ENCODE data around the gene SEMA5B.

SEMA5B gene

GRCh38 chr3:123018683-123019082 lies 8.9 kb downstream of the SEMA5B start:
- no peaks in the 10 kb centered on the region for H3K27me3 ChIP-seq (ENCODE audit: insufficient read depth, insufficient read length)

GRCh38 chr3:123015596-123015995 lies 12.0 kb downstream of the SEMA5B start:
- H3K9ac ChIP-seq (ENCODE audit: insufficient read length, low read depth): no peak overlapping the region
- no peaks in the 10 kb centered on the region for H3K27me3 ChIP-seq (ENCODE audit: insufficient read depth, insufficient read length)
- DNase-seq (ENCODE audit: low read depth, low spot score): no peak
- H3K36me3 ChIP-seq (ENCODE audit: insufficient read depth, insufficient read length, low read length): no peaks in the 10 kb centered on the region
- H3K4me1 ChIP-seq (ENCODE audit: insufficient read depth, insufficient read length): peaks cover 7% of the 10 kb centered on the region
- H3K4me3 ChIP-seq (ENCODE audit: insufficient read length, low read depth): no peak overlapping the region
- H3K9me3 ChIP-seq (ENCODE audit: insufficient read depth, low read length): no peaks in the 10 kb centered on the region
- TF ChIP-seq SUZ12 (IDR thresholded peaks at IDR 0.05; ENCODE audit: extremely low read depth, insufficient read depth, insufficient read length) (no peak), ZNF274 (IDR thresholded peaks at IDR 0.05; ENCODE audit: low read depth, low read length) (no peak), YY1 (IDR thresholded peaks at IDR 0.05; ENCODE audit: insufficient read depth, insufficient read length) (no peak)

More at GRCh38 chr3:123018683-123019082, 8.9 kb downstream of the SEMA5B start:
- no peak overlapping the region for H3K4me3 ChIP-seq (ENCODE audit: insufficient read length, low read depth)
- no peak for DNase-seq (ENCODE audit: low read depth, low spot score)
- H3K9me3 ChIP-seq (ENCODE audit: insufficient read depth, low read length): no peaks in the 10 kb centered on the region
- H3K4me1 ChIP-seq (ENCODE audit: insufficient read depth, insufficient read length): peaks cover 16% of the 10 kb centered on the region
- H3K9ac ChIP-seq (ENCODE audit: insufficient read length, low read depth): no peak overlapping the region
- H3K36me3 ChIP-seq (ENCODE audit: insufficient read depth, insufficient read length, low read length): no peaks in the 10 kb centered on the region
- TF ChIP-seq SUZ12 (IDR thresholded peaks at IDR 0.05; ENCODE audit: extremely low read depth, insufficient read depth, insufficient read length) (no peak), ZNF274 (IDR thresholded peaks at IDR 0.05; ENCODE audit: low read depth, low read length) (no peak), YY1 (IDR thresholded peaks at IDR 0.05; ENCODE audit: insufficient read depth, insufficient read length) (no peak)

- TF ChIP-seq SUZ12 (IDR thresholded peaks at IDR 0.05; ENCODE audit: extremely low read depth, insufficient read depth, insufficient read length) (no peak), YY1 (IDR thresholded peaks at IDR 0.05; ENCODE audit: insufficient read depth, insufficient read length) (no peak), ZNF274 (IDR thresholded peaks at IDR 0.05; ENCODE audit: low read depth, low read length) (no peak)
- Histone ChIP-seq H3K4me3 (ENCODE audit: insufficient read length, low read depth) (no peak overlapping the region), H3K27me3 (ENCODE audit: insufficient read depth, insufficient read length) (no peaks in the 10 kb centered on the region), H3K9ac (ENCODE audit: insufficient read length, low read depth) (no peak overlapping the region), H3K9me3 (ENCODE audit: insufficient read depth, low read length) (no peaks in the 10 kb centered on the region), H3K36me3 (ENCODE audit: insufficient read depth, insufficient read length, low read length) (no peaks in the 10 kb centered on the region), H3K4me1 (ENCODE audit: insufficient read depth, insufficient read length) (peaks cover 10% of the 10 kb centered on the region)
- DNase-seq (ENCODE audit: low read depth, low spot score): no peak
These were observed 13.7 kb downstream of the SEMA5B start for GRCh38 chr3:123013876-123014275.

GRCh38 chr3:123012652-123013051 lies 14.9 kb downstream of the SEMA5B start:
- TF ChIP-seq YY1 (IDR thresholded peaks at IDR 0.05; ENCODE audit: insufficient read depth, insufficient read length) (no peak), ZNF274 (IDR thresholded peaks at IDR 0.05; ENCODE audit: low read depth, low read length) (no peak), SUZ12 (IDR thresholded peaks at IDR 0.05; ENCODE audit: extremely low read depth, insufficient read depth, insufficient read length) (no peak)
- H3K36me3 ChIP-seq (ENCODE audit: insufficient read depth, insufficient read length, low read length): no peaks in the 10 kb centered on the region
- no peaks in the 10 kb centered on the region for H3K9me3 ChIP-seq (ENCODE audit: insufficient read depth, low read length)
- H3K4me1 ChIP-seq (ENCODE audit: insufficient read depth, insufficient read length): peaks cover 12% of the 10 kb centered on the region
- no peak overlapping the region for H3K4me3 ChIP-seq (ENCODE audit: insufficient read length, low read depth)
- no peaks in the 10 kb centered on the region for H3K27me3 ChIP-seq (ENCODE audit: insufficient read depth, insufficient read length)
- H3K9ac ChIP-seq (ENCODE audit: insufficient read length, low read depth): no peak overlapping the region
- DNase-seq (ENCODE audit: low read depth, low spot score): no peak

GRCh38 chr3:123011447-123011846 lies 16.1 kb downstream of the SEMA5B start:
- no peak for DNase-seq (ENCODE audit: low read depth, low spot score)
- no peak overlapping the region for H3K4me3 ChIP-seq (ENCODE audit: insufficient read length, low read depth)
- TF ChIP-seq ZNF274 (IDR thresholded peaks at IDR 0.05; ENCODE audit: low read depth, low read length) (no peak), SUZ12 (IDR thresholded peaks at IDR 0.05; ENCODE audit: extremely low read depth, insufficient read depth, insufficient read length) (no peak), YY1 (IDR thresholded peaks at IDR 0.05; ENCODE audit: insufficient read depth, insufficient read length) (no peak)
- no peaks in the 10 kb centered on the region for H3K36me3 ChIP-seq (ENCODE audit: insufficient read depth, insufficient read length, low read length)
- no peaks in the 10 kb centered on the region for H3K27me3 ChIP-seq (ENCODE audit: insufficient read depth, insufficient read length)
- H3K4me1 ChIP-seq (ENCODE audit: insufficient read depth, insufficient read length): peaks cover 12% of the 10 kb centered on the region
- no peaks in the 10 kb centered on the region for H3K9me3 ChIP-seq (ENCODE audit: insufficient read depth, low read length)
- H3K9ac ChIP-seq (ENCODE audit: insufficient read length, low read depth): no peak overlapping the region

- TF ChIP-seq ZNF274 (IDR thresholded peaks at IDR 0.05; ENCODE audit: low read depth, low read length): no peak
- no peak for TF ChIP-seq YY1 (IDR thresholded peaks at IDR 0.05; ENCODE audit: insufficient read depth, insufficient read length)
- TF ChIP-seq SUZ12 (IDR thresholded peaks at IDR 0.05; ENCODE audit: extremely low read depth, insufficient read depth, insufficient read length): no peak
These were observed 18.7 kb downstream of the SEMA5B start for GRCh38 chr3:123008840-123009239.

GRCh38 chr3:123006609-123007008 lies 21.0 kb downstream of the SEMA5B start:
- Histone ChIP-seq H3K4me1 (ENCODE audit: insufficient read depth, insufficient read length) (peaks cover 5% of the 10 kb centered on the region), H3K9me3 (ENCODE audit: insufficient read depth, low read length) (no peaks in the 10 kb centered on the region), H3K4me3 (ENCODE audit: insufficient read length, low read depth) (no peak overlapping the region), H3K27me3 (ENCODE audit: insufficient read depth, insufficient read length) (no peaks in the 10 kb centered on the region), H3K36me3 (ENCODE audit: insufficient read depth, insufficient read length, low read length) (no peaks in the 10 kb centered on the region), H3K9ac (ENCODE audit: insufficient read length, low read depth) (no peak overlapping the region)
- TF ChIP-seq SUZ12 (IDR thresholded peaks at IDR 0.05; ENCODE audit: extremely low read depth, insufficient read depth, insufficient read length) (no peak), YY1 (IDR thresholded peaks at IDR 0.05; ENCODE audit: insufficient read depth, insufficient read length) (no peak), ZNF274 (IDR thresholded peaks at IDR 0.05; ENCODE audit: low read depth, low read length) (no peak)
- DNase-seq (ENCODE audit: low read depth, low spot score): no peak

More at GRCh38 chr3:123008840-123009239, 18.7 kb downstream of the SEMA5B start:
- Histone ChIP-seq H3K4me1 (ENCODE audit: insufficient read depth, insufficient read length) (peaks cover 7% of the 10 kb centered on the region), H3K9ac (ENCODE audit: insufficient read length, low read depth) (no peak overlapping the region), H3K36me3 (ENCODE audit: insufficient read depth, insufficient read length, low read length) (no peaks in the 10 kb centered on the region), H3K4me3 (ENCODE audit: insufficient read length, low read depth) (no peak overlapping the region), H3K9me3 (ENCODE audit: insufficient read depth, low read length) (no peaks in the 10 kb centered on the region), H3K27me3 (ENCODE audit: insufficient read depth, insufficient read length) (no peaks in the 10 kb centered on the region)
- no peak for DNase-seq (ENCODE audit: low read depth, low spot score)

Measured in NT2/D1 (cell line).